ENCODE data around the gene MRPL20. TPM values are rescaled to one million over a fixed set of nuclear protein-coding genes. Genes with fewer than 3 reads are reported as not detected.

The MRPL20 gene
- total RNA-seq, 4 donors from 2014 or later, result 93.6 to 119 (median 109) TPM

DNA sequence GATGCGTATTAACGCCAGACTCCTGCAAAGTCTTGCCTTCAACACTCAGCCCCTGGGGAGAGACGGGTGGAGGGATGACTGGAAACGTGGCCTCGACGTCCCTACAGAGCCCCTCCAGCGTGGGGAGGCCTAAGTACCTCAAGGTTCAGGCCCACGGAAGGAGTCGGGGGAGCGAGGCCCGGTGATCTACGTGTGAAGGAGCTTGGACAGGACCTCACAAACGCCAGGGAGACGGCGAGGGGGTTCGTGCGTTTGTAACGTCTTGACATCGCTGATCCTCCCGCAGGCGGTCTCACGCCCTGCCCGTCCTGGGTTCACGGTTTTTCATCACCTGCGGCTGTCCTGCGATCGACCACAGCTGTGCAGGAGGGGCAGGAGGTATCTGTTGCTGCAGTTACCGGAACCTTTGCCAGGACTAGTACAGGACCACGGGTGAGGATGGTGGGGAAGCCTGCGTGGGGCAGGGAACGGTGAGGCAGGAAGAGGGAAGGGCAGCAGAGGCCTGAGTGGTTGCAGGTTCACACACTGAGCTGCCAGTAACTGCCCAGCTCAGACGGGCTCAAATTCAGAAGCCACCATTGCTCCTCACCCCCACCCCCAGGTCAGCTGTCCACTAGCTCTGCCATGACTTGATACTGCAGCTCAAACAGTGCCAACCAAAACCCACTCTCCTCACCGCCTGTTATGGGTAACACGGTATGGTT lies 7.1 kb downstream of the MRPL20 start:
- Histone ChIP-seq H3K9me3 (no peaks in the 10 kb centered on the region), H3K27ac (peak overlapping the region; percentile 83), H3K36me3 (peaks cover 69% of the 10 kb centered on the region), H3K27me3 (no peaks in the 10 kb centered on the region), H3K4me1 (peaks cover 43% of the 10 kb centered on the region), H3K4me3 (peak overlapping the region; percentile 57)
- DNase-seq (ENCODE audit: low spot score in 2 of 2), result no peak
- TF ChIP-seq POLR2A (IDR thresholded peaks at IDR 0.05), result no peak
- TF ChIP-seq POLR2AphosphoS5 (IDR thresholded peaks at IDR 0.05), result peak in 1 of 3 donors; percentile 10
- no peak for TF ChIP-seq EP300 (IDR thresholded peaks at IDR 0.05)
- TF ChIP-seq, protein P1, sequence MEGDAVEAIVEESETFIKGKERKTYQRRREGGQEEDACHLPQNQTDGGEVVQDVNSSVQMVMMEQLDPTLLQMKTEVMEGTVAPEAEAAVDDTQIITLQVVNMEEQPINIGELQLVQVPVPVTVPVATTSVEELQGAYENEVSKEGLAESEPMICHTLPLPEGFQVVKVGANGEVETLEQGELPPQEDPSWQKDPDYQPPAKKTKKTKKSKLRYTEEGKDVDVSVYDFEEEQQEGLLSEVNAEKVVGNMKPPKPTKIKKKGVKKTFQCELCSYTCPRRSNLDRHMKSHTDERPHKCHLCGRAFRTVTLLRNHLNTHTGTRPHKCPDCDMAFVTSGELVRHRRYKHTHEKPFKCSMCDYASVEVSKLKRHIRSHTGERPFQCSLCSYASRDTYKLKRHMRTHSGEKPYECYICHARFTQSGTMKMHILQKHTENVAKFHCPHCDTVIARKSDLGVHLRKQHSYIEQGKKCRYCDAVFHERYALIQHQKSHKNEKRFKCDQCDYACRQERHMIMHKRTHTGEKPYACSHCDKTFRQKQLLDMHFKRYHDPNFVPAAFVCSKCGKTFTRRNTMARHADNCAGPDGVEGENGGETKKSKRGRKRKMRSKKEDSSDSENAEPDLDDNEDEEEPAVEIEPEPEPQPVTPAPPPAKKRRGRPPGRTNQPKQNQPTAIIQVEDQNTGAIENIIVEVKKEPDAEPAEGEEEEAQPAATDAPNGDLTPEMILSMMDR (IDR thresholded peaks at IDR 0.05), result no peak
- WGBS, result 12% methylated on average over 16 of the region's 34 CpGs

DNA sequence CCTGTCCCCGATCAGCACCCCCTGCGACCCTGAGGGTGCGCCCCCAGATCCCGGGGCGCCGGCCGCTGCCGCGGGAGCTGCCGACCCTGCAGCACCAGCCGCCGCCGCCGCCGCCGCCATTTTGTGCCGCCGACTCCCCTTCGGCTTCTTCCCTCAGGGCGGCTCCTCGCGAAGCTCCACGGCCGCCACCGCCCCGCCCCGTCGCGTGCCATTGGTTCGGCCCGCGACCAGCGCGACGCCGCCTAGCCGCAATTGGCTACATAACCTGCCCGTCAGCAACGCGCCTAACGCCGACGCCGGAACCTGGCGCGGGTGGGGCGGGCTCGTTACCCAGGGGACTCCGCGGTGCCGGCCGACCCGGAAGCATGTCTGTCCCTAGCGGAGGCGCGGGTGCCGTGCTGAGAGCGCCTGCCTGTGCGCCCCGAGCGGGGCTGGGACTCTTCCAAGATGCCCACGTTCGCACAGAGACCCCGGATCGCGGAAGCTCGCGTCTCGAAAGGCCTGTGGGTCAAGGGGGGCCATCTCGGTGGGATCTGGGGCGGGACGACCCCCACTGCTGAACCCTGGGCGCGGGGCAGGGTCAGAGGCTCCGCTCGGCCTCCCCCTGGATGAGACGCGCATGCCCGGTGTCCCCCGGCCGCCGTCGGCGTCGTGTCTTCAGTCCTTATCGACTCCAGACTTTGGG lies 7.8 kb downstream of the MRPL20 start, which contains the start of gene CCNL2:
CCNL2 (minus strand) TSS at position 149 of the 685 bp plus-strand sequence; CDS start at position 120, 29 bp downstream.
- WGBS, result under 1% methylated on average over 65 of the region's 86 CpGs
- TF ChIP-seq, protein P1 (IDR thresholded peaks at IDR 0.05), result peak; percentile 69 to 75
- TF ChIP-seq POLR2A (IDR thresholded peaks at IDR 0.05), result peak in 1 of 2 donors; percentile 59
- TF ChIP-seq EP300 (IDR thresholded peaks at IDR 0.05), result no peak
- peak; percentile 76 to 93 (median 79) for TF ChIP-seq POLR2AphosphoS5 (IDR thresholded peaks at IDR 0.05)
- peak within 1 kb of the TSS; percentile 83 for H3K27ac ChIP-seq
- H3K4me1 ChIP-seq, result peaks cover 43% of the 10 kb centered on the region
- H3K27me3 ChIP-seq, result no peaks in the 10 kb centered on the region
- H3K9me3 ChIP-seq, result no peaks in the 10 kb centered on the region
- H3K36me3 ChIP-seq, result peaks cover 69% of the 10 kb centered on the region
- DNase-seq (ENCODE audit: low spot score in 2 of 2), result peak; percentile 99
- H3K4me3 ChIP-seq, result peak within 1 kb of the TSS; percentile 57

DNA sequence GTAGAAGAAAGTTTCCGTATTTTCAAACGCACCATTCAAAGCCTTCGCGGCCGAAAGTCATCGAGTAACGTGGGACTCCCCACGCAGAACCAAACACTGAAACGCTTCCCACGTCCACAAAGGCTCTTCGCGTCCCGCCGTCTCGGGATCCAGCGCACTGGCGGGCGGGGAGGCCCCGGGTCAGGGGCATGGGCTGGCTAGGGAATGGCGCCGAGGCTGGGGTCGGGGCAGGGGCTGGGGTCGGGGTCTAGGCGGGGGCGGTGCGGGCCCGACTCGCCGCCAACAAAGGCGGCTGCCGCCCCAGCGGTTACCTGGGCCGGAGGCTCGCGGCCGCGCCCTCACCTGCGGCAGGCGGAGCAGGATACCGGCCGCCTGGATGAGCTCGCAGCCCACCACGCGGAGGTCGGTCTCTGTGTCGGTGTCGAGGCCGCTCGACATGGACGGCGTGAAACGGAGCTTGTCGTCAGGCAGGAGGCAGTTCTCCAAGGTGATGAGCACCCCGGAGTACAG lies 8.4 kb downstream of the MRPL20 start:
- WGBS, result 0% methylated on average over 11 of the region's 54 CpGs
- no peak for DNase-seq (ENCODE audit: low spot score in 2 of 2)
- H3K4me1 ChIP-seq, result peaks cover 43% of the 10 kb centered on the region

DNA sequence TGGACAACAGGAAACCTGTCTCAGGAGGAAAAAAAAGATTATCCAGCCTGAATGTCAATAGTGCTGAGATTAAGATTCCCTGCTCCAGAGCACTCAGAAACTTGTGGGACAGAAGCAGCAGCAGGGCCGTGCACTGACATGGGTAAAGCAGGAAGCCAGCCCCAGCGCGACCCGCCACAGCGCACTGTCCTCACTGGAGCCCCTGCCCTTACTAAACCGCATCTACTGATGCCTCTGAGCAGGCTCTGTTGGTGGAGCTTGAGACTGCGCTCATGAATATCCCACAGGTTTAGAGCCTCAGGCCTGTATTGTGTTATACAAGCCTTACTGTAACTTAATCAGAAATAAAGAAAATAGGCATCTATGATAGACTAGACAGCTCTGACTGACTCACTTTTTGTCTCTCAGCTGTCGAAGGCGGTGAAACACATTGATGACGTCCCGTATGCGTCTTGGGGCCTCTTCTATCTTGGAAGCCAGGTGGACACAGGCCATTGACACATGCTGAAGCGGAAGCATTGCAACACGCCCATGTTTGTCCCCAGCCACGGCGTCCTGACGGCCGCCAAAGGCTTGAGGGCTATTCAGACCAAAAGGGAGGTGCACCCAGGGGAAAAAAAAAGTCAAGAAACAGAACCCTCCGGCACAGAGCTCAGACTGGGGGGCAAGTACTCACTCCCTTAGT lies 9.1 kb downstream of the MRPL20 start:
- 55% methylated on average over 18 of the region's 19 CpGs for WGBS
- DNase-seq (ENCODE audit: low spot score in 2 of 2), result no peak
- H3K4me3 ChIP-seq, result peak overlapping the region; percentile 57

More for the DNA sequence above, 8.4 kb downstream of the MRPL20 start:
- H3K9me3 ChIP-seq, result no peaks in the 10 kb centered on the region
- no peaks in the 10 kb centered on the region for H3K27me3 ChIP-seq
- H3K4me3 ChIP-seq, result peak overlapping the region; percentile 57
- peak overlapping the region; percentile 71 for H3K27ac ChIP-seq
- TF ChIP-seq POLR2A (IDR thresholded peaks at IDR 0.05), result no peak
- TF ChIP-seq, protein P1 (IDR thresholded peaks at IDR 0.05), result no peak
- TF ChIP-seq EP300 (IDR thresholded peaks at IDR 0.05), result no peak
- TF ChIP-seq POLR2AphosphoS5 (IDR thresholded peaks at IDR 0.05), result no peak
- peaks cover 69% of the 10 kb centered on the region for H3K36me3 ChIP-seq

More for the DNA sequence above, 9.1 kb downstream of the MRPL20 start:
- Histone ChIP-seq H3K4me1 (peaks cover 43% of the 10 kb centered on the region), H3K36me3 (peaks cover 69% of the 10 kb centered on the region), H3K27ac (no peak overlapping the region), H3K9me3 (no peaks in the 10 kb centered on the region), H3K27me3 (no peaks in the 10 kb centered on the region)
- TF ChIP-seq POLR2A (IDR thresholded peaks at IDR 0.05), result no peak
- TF ChIP-seq POLR2AphosphoS5 (IDR thresholded peaks at IDR 0.05), result no peak
- no peak for TF ChIP-seq EP300 (IDR thresholded peaks at IDR 0.05)
- TF ChIP-seq, protein P1 (IDR thresholded peaks at IDR 0.05), result no peak

All from suprapubic skin (tissue), 4 donors.